HG03460 (cell line): ENCODE results near the gene FAT2.
"Not testable (repeated sequence)": the region's sequence is repeated elsewhere in the genome, so short reads cannot be mapped to it uniquely, and the experiment has no call there.

Experiments used
- ATAC-seq: cut with Tn5 transposase; IDR thresholded peaks from one replicate; pipeline ENCODE4 v1.9.1; 2021; ENCODE audit not compliant: unreplicated experiment

FAT2 gene

DNA sequence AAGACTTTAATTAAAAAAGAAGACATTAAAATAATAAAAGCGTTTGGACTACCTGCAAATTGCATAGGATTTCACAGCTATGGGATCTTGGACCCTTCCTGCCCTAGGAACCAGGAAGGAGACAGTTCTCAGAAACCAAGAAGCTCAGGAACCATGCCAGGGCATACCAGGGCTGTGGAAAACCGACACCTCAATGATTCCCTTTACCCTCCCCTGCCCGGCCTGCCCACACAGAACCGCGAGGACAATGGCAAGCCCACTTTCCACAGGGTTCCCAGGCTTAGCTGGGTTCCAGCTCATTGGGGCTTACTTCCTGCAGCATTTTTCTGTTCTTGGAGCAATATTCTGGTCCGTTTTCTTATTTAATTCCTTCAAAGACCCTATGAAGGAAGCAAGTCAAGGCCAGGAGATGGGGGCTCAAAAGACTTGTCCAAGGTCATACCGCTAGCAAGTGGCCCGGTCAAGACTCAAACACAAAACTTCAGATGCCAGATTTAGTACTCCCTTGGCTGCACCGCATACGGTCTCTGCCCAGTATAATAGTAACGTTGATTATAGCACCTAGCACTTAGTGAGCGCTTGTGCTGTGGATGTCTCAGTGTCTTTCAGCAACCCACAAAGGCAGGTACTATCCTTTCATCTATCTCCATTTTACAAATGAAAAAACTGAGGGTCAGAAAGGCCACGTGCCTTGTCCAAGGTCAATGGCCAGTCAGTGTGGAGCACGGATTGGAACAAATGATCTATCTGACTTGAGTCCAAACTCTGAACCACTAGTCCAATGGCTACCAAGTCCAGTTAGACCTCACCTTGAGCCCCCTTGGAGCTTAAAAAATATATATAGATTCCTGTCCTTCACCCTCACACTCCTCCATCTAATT, 6.8 kb downstream of the FAT2 start:
- ATAC-seq: no peak

DNA sequence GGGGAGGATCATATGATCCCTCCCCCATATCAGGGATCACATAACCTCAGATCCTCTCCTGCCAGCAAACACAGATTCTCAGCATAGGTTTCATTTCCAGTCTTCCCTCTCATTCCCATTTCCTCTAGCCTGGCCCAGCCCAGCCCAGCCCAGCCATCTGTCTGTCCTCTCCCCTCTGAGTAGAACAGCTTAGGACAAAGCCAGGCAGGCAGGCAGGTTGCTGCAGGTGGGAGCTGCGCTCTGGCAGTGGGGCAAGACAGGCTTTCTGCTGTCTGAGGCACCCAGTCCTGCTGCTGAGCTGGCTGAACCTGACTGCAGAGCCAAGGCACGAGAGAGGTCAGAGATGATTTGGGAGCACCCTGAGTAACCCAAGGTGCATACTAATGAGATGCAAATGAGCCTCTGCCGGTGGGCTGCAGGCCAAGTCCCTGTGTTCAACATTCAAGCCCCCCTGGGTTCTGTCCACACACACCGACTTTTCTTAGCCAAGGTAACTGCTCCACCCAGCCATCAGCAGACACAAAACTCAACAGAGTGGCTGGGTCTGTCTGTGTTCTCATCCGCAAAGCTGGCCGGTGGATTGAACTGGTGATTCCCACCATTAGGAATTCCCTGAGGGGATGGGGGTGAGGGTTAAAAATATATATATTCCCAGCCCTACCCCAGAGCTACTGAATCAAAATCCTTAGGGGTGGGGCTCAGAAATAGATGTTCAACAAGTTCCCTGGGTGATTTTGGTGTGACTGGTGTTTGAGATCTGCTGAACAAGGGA, 9.1 kb downstream of the FAT2 start:
- no peak for ATAC-seq

DNA sequence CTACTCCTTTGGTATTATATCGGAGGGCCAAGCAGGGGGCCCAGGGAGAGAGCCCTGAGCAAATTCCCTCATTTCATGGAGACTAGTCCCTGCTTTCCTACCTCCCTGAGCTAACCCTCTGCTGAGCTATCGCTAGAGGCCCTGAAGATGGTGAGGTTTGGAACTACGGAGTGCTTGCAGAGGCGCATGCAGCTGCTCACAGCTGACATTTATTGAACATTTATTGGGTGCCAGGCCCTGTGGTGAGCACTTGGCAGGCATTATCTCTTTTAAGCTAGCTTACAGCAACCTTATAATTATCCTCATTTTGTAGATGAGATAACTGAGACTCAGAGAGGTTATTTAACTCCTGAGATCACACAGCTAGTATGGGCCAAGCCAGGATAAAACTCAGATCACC, 9.8 kb downstream of the FAT2 start:
- ATAC-seq: no peak

DNA sequence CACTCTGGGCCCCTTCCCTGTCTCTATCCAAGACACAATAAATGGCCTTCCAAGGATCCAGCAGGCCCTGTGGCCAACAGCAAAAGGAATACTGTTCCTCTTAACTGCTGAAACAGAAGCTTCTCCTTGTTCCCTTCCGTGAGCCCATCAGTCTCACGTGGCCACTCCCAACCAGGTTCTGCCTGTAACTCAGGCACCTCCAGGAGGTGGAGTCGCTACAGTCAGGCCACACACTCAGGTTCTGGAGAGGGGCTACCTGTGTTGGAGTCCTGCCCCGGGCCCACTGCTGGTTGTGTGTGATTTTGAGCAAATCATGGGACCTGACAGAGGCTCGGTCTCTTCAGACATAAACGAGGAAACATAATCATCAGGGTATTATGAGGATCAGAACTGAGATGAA, 10.3 kb downstream of the FAT2 start:
- no peak for ATAC-seq

DNA sequence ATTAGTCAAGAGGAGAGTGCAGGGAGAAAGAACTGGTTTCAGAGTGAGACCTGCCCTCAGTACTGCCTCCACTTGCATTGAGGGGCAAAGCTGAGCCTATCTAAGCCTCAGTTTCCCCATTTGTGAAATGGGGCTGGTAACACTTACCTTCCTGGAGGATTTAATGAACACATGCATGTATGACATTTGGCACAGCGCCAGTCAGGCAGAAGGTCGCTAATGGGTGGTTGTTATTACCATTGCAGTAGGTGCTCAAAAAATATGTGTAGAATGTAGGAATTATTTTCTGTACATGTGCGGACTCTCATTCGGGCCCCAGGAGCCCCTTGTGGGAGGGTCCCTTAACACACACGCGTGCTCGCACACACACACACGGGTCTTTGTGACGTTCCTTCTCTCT, 10.9 kb downstream of the FAT2 start:
- ATAC-seq: no peak

DNA sequence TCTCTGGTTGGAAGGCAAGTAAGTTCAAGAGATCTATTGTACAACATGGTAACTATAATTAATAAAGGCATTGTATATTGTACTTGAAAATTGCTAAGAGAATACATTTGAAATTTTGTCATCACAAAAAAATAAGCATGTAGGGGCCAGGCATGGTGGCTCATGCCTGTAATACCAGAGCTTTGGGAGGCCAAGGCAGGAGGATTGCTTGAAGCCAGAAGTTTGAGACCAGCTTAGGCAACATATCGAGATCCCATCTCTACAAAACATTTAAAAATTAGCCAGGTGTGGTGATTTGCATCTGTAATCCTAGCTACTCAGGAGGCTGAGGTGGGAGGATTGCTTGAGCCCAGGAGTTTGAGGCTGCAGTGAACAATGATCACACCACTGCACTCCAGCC, 12.0 kb downstream of the FAT2 start:
- not testable (repeated sequence) for ATAC-seq

DNA sequence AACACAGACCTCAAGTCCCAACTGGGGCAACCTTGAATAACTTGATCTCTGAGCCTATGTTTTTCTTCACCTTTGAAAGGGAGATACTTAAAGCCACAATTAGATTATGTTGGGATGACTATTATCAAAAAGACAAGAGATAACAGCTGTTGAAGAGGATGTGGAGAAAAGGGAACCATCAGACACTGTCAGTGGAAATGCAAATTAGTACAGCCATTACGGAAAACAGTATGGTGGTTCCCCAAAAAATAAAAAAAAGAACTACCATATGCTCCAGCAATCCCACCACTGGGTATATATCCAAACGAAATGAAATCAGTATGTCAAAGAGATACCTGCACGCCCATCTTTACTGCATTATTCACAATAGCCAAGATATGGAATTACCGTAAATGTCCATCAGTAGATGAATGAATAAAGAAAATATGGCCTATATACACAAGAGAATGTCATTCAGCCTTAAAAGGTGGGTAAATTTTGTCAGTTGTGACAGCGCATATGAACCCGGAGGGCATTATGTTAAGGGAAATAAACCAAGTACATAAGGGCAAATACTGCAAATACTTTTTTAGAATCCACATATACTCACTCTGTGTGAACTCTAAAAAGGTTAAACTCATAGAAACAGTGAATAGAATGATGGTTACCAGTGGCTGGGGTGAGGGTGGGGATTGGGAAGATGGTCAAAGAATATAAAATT, 12.7 kb downstream of the FAT2 start:
- ATAC-seq: no peak

DNA sequence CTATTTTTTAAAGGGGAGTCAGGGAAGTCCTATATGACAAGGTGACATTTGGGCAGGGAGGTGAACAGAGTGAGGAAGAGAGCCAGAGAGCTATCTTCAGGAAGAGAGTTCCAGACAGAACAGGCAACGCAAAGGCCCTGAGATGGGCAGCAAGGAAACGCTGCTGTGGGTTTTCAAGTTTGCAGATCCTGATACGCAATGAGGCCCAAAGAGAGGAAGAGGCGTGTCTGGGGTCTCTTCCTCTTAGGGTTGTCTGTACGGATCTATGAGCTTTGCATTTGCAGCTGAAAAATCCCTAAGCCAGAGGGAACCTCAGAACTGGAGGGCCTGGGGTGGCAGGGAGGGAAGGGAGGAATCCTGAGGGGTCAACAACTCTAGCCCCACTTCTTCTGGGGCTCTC, 13.6 kb downstream of the FAT2 start:
- no peak for ATAC-seq

DNA sequence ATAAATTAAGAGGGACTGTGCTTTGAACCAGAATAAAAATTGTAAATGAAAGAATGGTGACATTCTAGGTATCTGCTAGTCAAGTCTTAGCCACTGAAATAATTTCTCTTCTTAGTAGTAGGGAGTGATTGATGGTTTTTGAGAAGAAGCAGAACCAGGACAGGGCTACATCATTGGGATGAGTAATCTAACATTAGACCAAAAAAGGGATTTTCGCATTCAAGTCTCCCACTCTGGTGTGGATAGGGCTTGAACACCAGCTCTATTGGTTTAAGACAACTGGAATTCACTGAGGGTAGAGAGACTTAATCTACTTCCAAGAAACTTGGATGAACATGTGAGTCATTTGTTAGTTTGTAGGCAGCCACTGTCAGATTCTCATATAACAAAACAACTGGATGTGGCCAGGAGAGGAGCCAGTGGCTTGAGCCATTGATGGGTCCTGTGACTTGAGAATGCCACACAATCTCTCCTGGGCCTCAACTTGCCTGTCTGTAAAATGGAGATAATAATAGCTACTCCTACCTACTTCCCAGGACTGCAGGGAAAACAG, 16.6 kb downstream of the FAT2 start:
- ATAC-seq: no peak

DNA sequence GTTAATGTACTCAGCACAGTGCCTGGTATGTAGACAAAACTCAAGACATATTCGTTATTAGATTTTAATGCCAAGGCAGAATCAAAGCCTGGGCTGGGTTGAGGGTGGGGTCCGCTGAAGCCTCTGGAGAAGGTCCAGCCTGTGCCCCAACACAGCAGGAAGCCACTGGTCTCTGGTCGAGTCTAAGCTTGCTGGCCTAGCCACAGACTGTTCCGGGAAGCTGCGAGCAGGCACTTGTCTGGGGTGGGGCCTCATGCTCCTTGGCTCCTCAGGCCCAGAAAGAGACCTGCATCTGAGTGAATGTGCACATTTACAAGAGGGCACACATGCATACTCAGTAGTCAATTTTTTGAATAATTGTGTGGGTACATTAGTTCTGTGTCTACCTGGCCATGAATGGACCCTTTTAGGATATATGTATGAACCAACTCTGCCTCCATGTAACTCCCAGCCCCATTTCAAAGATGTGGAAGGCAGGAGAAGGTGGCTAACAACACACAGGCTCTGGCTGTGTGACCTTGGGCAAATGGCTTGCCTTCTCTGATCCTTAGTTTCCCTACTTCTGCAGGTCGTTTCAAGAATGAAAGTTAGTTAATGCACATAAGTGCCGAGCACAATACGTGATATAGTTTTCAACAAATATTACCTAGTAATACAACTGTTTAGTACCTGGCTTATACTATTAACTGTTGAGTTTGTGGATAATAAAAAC, 18.3 kb downstream of the FAT2 start:
- ATAC-seq: no peak

DNA sequence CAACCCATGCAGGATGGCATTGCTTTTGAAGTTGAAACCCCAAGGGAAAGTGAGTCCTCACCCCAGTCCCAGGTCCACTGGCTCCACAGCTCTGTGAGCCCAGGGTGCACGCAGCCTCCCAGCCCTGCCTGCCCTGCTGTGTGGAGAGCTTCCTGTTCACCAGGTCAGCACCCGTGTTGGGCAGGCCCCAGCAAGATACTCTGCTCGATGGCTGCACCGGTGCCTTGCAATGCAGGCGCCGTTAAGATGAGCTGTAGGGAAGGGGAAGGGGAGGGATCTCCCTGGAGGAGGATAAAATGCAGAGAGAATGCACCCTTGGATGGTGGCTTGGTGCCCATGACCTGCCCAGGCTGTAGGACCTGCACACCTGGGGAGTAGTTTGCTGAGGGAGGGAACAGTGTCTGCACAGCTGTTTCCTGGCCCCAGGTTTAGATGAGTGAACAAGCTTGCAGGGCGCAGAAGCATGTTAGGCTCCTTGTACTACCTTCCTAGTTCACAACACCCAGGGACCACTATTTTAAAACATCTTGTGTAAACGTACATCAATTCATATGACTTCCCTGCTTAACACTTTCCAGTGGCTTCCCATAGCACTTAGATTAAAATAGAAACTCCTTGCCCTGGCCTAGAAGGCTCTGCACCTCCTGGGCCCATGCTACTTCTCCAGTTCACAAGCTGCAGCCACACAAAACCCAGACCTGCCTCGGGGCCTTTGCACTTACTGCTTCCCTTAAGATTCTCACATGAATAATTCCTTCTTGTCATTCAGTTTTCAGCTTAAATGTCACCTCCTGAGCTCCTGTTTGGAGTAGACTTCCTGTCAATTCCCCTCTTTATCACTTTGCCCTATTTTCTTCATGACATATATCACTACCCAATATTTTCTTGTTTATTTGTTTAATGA, 19.6 kb downstream of the FAT2 start:
- ATAC-seq: no peak

DNA sequence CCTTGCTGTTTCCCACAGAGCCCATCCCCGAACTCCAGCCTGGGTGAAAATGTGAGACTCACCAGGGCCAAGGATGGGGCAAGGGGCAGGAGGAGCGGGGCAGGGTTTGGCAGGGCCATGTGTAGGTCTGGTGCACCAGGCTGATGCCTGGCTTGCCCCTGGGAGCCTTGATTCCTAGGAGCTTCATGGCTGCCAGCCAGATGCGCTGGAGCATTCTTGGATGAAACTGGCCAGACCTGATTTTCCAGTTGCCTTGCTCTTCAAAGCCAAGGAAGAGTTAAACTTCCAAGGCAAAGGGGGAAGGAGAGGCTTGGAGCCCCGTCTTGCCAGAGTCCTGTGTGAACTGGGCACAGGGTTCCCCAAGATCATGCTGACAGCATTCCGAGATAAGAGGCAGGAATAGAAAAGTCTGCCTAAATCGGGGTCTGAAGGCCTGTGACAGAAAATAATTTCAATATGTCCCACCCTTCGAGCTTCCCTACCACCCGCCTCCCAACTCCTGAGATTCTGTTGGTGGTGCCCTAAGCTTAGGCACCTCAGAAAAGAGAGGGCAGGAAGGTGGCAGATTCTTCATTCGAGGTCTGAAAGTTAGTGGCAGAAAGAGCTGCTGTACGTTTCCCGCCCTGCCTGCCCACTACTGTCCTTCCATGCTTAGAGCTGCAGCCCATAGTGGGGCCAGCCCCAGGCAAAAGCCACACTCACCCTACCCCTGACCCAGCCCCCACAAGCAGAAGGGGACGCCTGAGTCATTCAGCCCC, 20.4 kb downstream of the FAT2 start:
- ATAC-seq: no peak

DNA sequence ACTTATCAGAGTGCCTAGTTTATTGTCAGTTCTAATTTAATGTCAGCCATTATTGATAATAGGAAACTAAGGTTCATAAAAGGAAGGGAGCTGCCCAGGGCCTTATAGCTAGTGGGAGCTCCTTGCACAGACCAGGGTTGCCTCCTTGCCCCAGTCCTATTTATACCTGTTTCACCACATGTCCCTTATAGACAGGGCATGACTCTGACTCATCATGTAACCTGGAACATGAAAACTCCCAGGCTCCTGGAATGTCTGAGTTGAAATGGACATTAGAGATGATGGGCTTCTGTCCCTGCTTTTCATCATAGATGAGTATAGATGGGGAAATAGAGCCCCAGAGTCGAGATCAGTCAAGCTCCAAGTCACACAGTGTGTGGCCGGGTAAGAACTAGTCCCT, 21.1 kb downstream of the FAT2 start:
- ATAC-seq: no peak

DNA sequence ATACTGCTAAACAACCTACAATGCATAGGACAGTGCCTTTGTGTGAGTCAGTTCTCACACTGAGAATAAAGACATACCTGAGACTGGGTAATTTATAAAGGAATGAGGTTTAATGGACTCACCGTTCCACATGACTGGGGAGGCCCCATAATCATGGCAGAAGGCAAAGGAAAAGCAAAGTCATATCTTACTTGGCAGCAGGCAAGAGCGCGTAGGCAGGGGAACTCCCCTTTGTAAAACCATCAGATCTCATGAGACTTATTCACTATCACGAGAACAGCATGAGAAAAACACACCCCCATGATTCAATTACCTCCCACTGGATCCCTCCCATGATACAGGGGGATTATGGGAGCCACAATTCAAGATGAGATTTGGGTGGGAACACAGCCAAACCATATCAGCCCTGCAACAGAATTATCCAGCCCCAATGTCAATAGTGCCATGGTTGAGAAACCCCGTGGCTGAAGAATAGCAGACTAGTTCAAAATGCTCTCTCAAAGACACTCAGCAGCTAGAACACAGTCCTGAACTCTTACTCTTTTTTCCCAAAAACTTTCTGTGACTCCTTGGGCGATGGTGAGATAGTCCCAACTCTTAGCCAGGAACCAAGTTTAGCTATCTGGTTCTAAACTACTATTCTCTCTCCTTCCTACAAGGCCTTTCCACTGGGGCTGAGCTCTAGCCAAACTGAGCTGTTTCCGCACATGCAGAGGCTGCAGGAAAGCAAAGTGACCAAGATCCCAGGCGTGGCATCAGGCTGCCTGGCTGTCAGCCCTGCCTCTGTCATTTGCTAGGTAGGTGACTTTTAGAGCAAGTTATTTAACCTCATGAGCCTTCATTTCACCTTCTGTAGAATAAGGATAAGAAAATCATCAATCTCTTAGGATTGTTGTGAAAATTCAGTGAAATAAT, 21.7 kb downstream of the FAT2 start:
- no peak for ATAC-seq

DNA sequence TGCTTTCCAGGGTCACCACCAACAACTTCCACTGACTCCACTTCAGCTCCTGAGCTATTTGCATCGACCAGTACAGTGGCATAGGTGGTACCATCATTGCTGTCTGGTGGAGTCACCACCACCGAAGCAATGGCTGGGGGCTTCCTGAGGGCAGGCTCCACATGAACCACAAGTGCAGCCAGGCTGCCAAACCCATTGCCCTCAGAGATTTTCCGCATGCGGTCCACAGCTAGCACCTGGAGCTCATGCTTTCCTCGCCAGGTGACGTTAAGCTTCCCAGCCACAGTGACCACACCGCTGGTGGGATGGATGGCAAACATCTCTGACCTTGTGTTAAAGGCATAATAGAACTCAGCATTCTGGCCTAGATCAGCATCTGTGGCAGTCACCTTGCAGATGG, 23.1 kb downstream of the FAT2 start:
- ATAC-seq: no peak

DNA sequence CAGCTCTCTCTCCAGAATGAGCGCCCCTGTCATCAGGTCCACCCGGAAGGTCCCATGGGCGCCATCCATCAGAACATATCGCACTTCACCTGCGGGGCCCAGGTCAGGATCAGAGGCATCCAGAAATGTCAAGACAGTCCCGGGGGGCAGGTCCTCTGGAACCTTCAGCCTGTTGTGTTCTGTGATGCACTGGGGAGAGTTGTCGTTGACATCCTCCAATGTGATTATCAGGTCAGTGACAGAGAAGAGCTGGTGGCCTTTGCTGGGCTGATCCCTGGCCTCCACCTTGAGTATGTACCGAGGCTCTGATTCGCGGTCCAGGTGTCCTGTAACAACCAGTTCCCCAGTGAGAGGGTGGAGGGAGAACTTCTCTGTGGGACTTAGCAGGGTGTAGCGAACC, 25.2 kb downstream of the FAT2 start:
- no peak for ATAC-seq

DNA sequence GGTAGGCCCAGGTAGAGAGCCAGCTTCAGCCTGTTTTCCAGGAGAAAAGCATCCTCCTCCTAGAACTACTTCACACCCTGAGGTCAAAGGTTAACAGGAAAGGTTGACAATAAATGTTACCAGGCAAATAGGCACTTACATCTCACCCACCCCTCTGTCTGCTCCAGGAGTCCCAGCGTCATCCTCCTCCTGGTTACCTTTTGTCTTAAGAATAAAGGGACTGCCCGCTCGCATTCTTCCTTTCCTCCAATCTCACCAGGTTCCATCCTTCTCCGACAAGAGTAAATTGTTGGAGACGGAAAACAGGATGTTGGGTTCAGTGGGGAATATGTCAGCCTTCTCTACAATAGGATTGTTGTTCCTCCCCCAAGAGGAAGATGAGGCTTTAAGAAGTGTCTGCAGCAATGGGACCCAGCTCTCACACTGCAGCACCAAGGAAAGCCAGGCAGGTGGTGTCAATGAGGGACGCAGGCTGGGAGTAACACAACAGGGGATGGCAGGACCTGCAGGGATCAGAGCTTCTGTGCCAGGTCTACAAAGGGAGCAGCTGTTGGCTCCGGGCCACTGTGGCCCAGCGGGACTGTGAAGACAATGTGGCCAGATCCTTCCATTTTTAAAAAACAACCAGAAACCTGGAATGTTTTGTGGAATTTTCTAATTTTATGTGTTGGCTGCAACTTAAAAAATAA, 29.0 kb downstream of the FAT2 start:
- no peak for ATAC-seq
